Left forelimb (tissue), 1 donor: ENCODE data around the gene WDR7.

ENCODE experiments used
- DNase-seq: peaks from one replicate; pipeline ENCODE4 v3.0.0-alpha.2; 2018; ENCODE audit warnings: low spot score

Gene WDR7

GRCh38 chr18:56937874-56938430 lies 286.8 kb downstream of the WDR7 start:
- no peak for DNase-seq

GRCh38 chr18:56945171-56946083 lies 294.3 kb downstream of the WDR7 start:
- no peak for DNase-seq

DNA sequence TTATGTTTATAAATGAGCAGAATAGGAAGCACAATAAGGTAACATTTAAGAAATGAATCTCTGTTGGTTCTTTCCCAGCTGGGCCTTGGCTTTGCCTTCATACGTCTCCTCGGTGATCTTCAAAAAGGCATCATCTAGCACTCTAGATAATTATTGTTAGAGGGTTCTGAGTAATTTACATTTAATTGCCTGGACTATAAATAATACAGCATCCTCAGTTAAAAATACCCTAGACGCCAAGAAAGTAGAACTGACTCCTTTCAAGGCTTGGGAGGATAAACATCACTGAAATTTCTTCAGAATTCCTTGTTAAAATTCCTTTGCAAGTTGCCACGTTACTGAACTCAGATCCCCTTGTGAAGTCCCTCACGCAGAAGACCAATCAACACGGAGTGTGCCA lies 296.1 kb downstream of the WDR7 start:
- DNase-seq = no peak

DNA sequence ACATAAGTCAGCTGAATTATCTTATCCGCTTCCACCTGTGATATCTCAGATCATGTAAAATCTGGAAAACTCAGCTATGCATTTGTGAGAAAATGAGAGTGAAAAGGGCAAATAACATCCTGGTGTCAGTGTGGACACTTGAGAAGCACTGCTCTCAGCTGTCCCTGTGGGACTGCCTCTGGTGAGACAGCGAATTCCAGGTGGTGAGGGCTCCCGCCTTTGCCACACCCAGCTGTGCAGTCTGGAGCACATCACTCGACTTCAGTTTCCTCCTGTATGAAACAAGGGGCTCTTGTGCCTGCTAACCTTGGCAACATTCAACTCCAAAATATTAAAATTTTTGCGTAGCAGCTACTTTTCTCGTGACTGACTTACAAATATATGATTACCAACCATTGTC lies 300.9 kb downstream of the WDR7 start:
- no peak for DNase-seq

DNA sequence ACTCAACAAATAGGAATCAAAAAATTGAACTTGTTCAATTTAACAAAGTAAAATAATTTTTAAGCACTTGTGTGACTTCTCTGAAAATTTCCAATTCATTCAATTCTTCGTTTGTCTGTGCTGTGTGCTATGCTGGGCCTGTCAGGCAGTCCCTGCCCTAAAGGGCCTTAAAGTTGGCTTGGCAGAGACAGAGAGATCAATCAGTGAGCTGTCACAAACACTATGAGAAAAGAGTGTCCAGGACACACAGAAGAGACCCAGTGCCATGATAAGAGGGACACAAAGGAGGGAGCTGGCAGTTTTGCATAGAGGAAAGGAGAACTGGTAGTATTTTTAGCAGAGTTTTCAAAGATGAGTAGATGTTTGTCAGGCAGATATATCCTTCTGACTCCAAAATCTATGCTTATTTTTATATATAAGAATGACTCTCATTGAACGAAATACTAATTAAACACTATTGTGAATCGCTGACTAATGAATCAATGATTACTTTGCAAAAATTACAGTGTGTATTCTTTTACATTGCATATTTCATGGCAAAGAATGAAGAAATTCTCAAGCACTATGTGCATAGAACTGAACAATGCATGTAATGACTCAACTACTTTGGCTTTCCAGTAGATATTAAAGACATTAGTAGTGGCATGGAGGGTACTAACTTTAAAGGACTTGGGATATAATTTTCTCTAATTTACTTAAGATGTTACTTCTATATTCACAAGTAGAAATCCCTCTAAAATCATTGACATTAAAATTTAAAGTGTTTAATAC lies 302.5 kb downstream of the WDR7 start:
- DNase-seq = no peak

GRCh38 chr18:56955490-56955889 lies 304.3 kb downstream of the WDR7 start:
- DNase-seq = no peak

DNA sequence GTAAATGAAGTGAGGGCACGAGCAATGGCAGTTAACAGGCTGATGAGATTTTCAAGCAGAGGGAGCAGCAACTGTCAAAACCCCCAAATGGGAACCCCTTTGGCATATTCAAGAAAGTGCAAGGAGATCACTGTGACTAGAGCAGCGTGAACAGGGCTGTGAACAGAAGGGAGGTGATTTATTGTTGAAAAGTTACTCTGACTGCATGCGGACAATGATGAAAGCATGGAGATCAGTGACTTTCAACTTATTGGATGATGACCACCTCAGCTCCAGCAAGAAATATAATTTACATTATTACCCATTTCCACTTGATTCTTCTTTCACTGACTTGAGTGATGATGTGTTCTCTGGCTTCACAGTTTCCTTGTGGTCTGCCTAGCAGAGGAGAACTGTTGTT lies 308.0 kb downstream of the WDR7 start:
- DNase-seq = no peak

DNA sequence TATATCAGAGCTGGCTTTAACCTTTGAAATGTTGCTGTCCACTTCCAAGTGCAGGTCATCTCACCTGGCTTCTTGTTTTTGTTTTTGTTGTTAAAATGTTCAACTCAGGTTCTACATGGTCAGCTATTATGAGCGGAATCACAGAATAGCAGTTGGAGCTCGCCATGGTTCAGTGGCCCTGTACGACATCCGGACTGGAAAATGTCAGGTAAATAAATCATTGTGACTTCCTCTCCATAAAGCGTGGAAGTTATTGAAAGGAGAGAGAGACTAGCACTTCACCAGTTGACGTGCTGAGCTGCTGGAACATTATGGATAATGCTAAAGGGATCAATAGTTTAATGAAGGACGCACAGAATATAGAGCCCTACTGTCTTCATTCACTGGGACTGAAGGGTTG lies 311.2 kb downstream of the WDR7 start:
- DNase-seq = no peak

DNA sequence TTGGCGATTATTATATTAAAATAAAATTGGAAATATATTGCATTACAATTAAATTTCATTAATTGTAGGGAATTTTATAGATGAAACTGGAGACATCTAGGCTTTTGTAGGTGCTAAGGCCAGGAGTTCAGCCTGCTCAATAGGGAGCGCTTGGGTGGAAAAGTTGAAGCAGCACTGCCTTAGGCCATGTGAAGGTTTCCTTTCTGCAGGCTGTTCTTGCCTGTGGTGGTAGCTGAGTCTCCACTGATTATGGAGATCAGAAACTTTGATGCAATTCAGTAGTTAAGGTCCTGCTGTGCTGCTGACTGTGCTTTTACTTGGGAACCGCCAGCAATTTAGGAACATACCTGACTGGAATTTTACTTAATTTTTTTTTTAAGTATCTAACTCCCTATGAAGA lies 315.9 kb downstream of the WDR7 start:
- DNase-seq = no peak

DNA sequence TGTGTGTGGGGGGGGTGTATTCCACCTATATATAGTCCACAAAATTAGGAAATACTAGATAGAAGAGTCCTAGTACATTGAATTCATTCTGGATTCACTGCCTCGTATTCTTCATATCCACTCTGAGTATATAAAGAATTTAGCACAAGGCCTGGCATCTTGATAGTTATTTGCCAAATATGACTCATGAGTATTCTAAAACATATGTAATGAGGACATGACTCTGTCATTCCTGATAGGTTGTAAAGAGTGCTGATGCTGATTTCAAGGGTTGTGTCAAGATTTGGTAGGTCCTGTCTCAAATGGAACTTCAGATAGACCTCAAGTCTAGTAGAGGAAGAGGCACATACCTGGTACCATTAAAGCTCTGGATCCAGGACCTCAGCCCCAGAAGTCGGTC lies 322.3 kb downstream of the WDR7 start:
- DNase-seq = no peak

GRCh38 chr18:56974141-56974540 lies 323.0 kb downstream of the WDR7 start:
- no peak for DNase-seq

GRCh38 chr18:56975276-56975675 lies 324.1 kb downstream of the WDR7 start:
- DNase-seq = no peak

GRCh38 chr18:56977309-56977708 lies 326.1 kb downstream of the WDR7 start:
- DNase-seq = no peak

DNA sequence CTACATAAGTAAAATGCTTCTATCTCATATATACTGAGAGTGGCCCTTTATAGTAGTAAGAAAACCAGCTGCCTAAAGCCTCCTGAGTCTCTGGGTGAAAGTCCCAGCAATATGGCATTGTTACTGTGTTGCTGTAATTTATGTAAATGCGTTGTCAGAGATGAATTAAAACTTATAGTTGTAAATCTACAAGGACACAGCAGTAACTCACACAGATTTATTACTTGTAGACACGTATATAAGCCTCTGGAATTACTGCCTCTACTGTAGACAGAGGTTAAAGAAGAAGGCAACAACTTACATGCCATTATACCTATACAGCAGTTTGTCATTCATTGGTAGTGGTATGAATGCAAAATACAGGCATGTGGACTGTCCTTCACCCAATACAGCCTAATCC lies 326.6 kb downstream of the WDR7 start:
- DNase-seq = no peak

- DNase-seq = no peak
Observed at GRCh38 chr18:56980151-56980550, 329.0 kb downstream of the WDR7 start.

DNA sequence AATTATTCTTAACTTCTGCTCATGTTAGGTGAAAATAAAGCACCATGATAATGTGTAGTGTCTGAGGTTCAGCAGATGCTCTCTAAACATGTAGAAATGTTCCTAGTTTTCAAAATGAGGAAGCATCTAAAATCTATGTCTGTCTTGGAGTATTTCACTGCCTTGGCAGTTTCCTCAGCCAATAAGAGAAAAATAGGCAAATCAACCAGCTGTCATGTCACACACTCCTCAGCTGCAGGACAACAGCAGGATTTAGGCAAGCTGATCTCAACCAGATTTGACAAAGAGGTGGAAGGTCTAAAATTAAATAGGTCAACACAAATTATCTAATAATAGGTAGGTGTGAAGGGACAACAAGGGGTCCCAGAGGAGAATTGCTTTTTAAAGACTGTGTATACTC lies 331.6 kb downstream of the WDR7 start:
- no peak for DNase-seq

- no peak for DNase-seq
Observed at GRCh38 chr18:56983275-56983992, 332.3 kb downstream of the WDR7 start.

- no peak for DNase-seq
Observed at GRCh38 chr18:56984731-56985130, 333.6 kb downstream of the WDR7 start.

GRCh38 chr18:56986829-56987228 lies 335.7 kb downstream of the WDR7 start:
- DNase-seq = no peak

DNA sequence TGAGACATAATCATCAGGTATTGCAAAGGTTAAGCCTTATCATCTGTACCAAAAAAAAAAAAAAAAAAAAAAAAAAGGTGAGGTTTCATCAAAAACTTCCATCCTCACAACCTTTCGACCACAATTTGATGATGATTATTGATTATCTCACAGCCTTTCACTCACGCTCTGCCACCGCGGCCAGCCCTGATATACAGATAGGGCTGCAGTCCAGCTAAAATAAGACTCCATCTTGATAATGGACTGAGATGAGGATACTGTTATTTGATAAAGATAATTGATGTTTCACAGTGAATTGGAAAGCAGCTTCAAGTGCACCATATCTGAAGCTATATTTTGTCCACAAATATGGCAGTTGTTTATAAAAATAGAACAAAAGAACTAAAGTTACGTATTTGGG lies 336.1 kb downstream of the WDR7 start:
- no peak for DNase-seq

DNA sequence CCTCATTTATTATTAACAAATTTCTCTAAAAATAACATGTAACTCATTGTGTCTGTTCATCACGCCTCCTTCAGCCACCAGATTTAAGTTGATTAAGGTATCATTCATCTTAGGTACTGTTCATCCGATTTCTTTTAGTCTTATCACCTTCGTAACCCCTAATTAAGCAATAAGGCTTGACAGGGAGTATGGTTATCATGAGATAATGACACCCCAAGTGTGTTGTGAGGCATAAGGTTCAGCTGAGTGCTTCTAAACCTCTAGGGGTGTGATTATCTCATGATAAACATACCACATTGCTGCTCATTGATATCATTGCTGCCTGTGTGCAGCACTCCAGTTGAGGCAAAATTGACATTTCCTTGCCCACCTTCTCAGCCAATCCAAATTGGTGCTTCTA lies 336.9 kb downstream of the WDR7 start:
- DNase-seq = no peak

DNA sequence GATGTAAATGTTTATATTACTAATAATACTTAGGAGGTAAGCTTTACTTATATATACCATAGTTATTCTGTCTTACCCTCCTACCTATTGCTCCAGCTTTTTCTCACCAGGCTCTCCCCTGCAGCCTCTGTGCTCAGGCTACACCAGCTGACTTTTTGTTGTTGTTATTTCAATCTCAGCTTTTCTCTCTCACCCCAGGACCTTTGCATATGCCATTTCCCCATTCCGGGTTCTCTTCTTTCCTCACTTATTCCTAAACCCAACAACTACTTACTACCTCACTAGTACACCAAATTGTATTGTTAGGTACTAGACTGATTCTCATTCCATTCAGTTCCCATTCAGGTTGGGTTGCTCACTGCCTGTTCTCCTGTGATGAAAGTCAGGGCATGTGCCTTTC lies 339.5 kb downstream of the WDR7 start:
- no peak for DNase-seq
